K562 (cell line): ENCODE measurements around the gene PRCD. TPM values are rescaled to one million over a fixed set of nuclear protein-coding genes. Genes with fewer than 3 reads are reported as not detected.

ENCODE experiments used
- KLF10 ChIP-seq: fragments of 250-450 bp; sonication (Bioruptor Pico); IDR thresholded peaks from 2 replicates; pipeline ENCODE4 v1.6.1; 2021; ENCODE audit warnings: matching md5 sums
- polyA plus RNA-seq, 8 experiments: library from polyadenylated mRNA; depleted of rRNA in 4 of 8; stranded (reverse) in 5 of 8; unstranded in 3 of 8; fragments of >200 nt; fragmentation: Nextera tagmentation in 2 of 8; fragmentation: Illumina TruSeq in 1 of 8; extraction: Ambion mirVana in 2 of 8; extraction: Trizol in 1 of 8; gene quantifications; 2 replicates each; pipeline versions ENCODE4 v1.2.1 to v1.2.3, GENCODE V29; 2011 to 2014; ENCODE audit warnings: inconsistent platforms in 1 of 8, missing spikeins in 1 of 8
- total RNA-seq, 7 experiments: library from RNA; depleted of rRNA in 6 of 7; stranded (reverse); fragments of >200 nt in 6 of 7; fragmentation: Illumina TruSeq in 2 of 7; extraction: Trizol in 2 of 7; gene quantifications; 2 replicates each; pipeline versions ENCODE4 v1.2.1 to v1.2.3, GENCODE V29; 2011 to 2021; ENCODE audit warnings: low replicate concordance in 1 of 7
- TF ChIP-seq, protein P1 (sequence below): sonication (generic); formaldehyde crosslinking; IDR thresholded peaks from 2 replicates; pipeline ENCODE4 v1.8.0; 2022; ENCODE audit warnings: mild to moderate bottlenecking, missing genetic modification reagents
- TF ChIP-seq, protein P2 (sequence below): fragments of 450-650 bp; IDR thresholded peaks from 2 replicates; pipeline ENCODE4 v1.6.1; 2016; ENCODE audit warnings: low read depth

PRCD gene
- total and polyA plus RNA-seq, 9 of the 15 experiments (the other 6 are each of a cell fraction or from before 2014, with no cell fraction given) = 0.20 to 0.25 (median 0.21) TPM; not detected in 6

DNA sequence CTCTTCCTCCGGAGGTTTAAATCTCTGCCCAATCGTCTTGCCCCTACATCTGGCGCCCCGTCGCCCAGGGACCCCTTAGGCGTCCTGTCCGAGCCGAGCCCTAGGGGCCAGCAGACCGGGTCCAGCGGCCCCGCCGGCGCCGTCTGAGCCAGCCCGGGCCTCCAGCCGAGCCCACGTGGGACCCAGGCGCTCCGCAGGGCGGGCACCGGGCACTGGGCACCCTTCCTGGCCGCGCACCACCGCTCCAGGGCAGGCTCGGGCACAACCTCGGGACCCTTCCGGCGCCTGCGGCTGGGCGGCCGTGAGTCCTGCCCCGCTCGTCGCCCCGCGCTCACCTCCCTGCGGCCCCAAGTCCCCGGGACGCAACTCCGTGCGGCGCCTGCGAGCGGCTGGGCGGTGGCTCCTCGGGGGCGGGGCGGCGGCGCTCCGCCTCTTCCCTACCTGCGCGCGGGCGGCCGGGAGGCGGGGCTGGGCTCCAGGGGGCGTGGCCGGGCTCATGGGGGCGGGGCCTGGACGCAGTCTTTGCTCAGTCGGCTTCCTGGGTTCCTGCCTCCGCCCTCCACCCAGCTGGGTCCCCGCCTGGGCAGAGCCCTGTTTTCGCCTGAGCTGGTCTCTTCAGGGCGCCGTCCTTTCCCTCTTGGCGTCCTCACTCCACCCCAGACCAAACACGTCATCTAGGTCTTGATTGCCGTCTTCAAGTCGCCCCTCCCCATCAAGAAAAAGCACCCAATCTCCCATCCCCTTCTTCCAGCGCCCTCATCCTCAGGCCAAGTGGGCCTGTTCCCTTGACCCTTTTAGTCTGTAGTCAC is 38.6 kb upstream of the PRCD start, which contains the start of gene RHBDF2 (continued):
- TF ChIP-seq, protein P1, sequence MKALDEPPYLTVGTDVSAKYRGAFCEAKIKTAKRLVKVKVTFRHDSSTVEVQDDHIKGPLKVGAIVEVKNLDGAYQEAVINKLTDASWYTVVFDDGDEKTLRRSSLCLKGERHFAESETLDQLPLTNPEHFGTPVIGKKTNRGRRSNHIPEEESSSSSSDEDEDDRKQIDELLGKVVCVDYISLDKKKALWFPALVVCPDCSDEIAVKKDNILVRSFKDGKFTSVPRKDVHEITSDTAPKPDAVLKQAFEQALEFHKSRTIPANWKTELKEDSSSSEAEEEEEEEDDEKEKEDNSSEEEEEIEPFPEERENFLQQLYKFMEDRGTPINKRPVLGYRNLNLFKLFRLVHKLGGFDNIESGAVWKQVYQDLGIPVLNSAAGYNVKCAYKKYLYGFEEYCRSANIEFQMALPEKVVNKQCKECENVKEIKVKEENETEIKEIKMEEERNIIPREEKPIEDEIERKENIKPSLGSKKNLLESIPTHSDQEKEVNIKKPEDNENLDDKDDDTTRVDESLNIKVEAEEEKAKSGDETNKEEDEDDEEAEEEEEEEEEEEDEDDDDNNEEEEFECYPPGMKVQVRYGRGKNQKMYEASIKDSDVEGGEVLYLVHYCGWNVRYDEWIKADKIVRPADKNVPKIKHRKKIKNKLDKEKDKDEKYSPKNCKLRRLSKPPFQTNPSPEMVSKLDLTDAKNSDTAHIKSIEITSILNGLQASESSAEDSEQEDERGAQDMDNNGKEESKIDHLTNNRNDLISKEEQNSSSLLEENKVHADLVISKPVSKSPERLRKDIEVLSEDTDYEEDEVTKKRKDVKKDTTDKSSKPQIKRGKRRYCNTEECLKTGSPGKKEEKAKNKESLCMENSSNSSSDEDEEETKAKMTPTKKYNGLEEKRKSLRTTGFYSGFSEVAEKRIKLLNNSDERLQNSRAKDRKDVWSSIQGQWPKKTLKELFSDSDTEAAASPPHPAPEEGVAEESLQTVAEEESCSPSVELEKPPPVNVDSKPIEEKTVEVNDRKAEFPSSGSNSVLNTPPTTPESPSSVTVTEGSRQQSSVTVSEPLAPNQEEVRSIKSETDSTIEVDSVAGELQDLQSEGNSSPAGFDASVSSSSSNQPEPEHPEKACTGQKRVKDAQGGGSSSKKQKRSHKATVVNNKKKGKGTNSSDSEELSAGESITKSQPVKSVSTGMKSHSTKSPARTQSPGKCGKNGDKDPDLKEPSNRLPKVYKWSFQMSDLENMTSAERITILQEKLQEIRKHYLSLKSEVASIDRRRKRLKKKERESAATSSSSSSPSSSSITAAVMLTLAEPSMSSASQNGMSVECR (CRISPR knock-in tag) = peak; percentile 82; the same call in 1 of the 2 replicates
- TF ChIP-seq KLF10 (CRISPR knock-in tag) = no peak
- TF ChIP-seq, protein P2, sequence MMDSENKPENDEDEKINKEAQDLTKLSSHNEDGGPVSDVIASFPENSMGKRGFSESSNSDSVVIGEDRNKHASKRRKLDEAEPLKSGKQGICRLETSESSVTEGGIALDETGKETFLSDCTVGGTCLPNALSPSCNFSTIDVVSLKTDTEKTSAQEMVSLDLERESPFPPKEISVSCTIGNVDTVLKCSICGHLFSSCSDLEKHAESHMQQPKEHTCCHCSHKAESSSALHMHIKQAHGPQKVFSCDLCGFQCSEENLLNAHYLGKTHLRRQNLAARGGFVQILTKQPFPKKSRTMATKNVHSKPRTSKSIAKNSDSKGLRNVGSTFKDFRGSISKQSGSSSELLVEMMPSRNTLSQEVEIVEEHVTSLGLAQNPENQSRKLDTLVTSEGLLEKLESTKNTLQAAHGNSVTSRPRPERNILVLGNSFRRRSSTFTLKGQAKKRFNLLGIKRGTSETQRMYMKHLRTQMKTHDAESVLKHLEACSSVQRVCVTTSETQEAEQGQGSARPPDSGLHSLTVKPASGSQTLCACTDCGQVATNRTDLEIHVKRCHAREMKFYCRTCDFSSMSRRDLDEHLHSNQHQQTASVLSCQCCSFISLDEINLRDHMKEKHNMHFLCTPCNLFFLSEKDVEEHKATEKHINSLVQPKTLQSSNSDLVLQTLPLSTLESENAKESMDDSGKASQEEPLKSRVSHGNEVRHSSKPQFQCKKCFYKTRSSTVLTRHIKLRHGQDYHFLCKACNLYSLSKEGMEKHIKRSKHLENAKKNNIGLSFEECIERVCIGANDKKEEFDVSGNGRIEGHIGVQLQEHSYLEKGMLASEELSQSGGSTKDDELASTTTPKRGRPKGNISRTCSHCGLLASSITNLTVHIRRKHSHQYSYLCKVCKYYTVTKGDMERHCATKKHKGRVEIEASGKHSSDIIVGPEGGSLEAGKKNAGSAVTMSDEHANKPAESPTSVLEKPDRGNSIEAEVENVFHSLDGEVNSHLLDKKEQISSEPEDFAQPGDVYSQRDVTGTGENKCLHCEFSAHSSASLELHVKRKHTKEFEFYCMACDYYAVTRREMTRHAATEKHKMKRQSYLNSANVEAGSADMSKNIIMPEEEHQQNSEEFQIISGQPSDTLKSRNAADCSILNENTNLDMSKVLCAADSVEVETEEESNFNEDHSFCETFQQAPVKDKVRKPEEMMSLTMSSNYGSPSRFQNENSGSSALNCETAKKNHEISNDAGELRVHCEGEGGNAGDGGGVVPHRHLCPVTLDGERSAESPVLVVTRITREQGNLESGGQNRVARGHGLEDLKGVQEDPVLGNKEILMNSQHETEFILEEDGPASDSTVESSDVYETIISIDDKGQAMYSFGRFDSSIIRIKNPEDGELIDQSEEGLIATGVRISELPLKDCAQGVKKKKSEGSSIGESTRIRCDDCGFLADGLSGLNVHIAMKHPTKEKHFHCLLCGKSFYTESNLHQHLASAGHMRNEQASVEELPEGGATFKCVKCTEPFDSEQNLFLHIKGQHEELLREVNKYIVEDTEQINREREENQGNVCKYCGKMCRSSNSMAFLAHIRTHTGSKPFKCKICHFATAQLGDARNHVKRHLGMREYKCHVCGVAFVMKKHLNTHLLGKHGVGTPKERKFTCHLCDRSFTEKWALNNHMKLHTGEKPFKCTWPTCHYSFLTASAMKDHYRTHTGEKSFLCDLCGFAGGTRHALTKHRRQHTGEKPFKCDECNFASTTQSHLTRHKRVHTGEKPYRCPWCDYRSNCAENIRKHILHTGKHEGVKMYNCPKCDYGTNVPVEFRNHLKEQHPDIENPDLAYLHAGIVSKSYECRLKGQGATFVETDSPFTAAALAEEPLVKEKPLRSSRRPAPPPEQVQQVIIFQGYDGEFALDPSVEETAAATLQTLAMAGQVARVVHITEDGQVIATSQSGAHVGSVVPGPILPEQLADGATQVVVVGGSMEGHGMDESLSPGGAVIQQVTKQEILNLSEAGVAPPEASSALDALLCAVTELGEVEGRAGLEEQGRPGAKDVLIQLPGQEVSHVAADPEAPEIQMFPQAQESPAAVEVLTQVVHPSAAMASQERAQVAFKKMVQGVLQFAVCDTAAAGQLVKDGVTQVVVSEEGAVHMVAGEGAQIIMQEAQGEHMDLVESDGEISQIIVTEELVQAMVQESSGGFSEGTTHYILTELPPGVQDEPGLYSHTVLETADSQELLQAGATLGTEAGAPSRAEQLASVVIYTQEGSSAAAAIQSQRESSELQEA = peak; percentile 46; the same call in 1 of the 2 replicates
